Activated naive CD8-positive, alpha-beta T cell treated with anti-CD3 and anti-CD28 coated beads, Interleukin-2, amount 10 ng/mL, durations not matched to agents 7 days and 5 days (primary cell): ENCODE results near the gene PLXNB1. TPM values are rescaled to one million over a fixed set of nuclear protein-coding genes. Genes with fewer than 3 reads are reported as not detected.

Experiments used
- ATAC-seq: fragments of 150-1000 bp; cut with Tn5 transposase; one replicate; pipeline ENCODE4 v1.10.0; 2021; ENCODE audit warnings: low read depth, moderate library complexity
- POLR2A ChIA-PET: fragments of 350-600 bp; sonication (Branson Sonifier 250); formaldehyde crosslinking; loops from one replicate; lab custom pipeline; 2021; ENCODE audit warnings: antibody characterized with exemption; lab: Charles Lee
- DNase-seq: peaks from one replicate; pipeline ENCODE4 v3.0.0; 2021
- H3K27ac Mint-ChIP-seq: one replicate; pipeline ENCODE4 v1.8.0; 2022; ENCODE audit warnings: mild to moderate bottlenecking, mixed read lengths
- H3K27me3 Mint-ChIP-seq: one replicate; pipeline ENCODE4 v1.8.0; 2022; ENCODE audit warnings: mild to moderate bottlenecking, moderate library complexity, mixed read lengths
- H3K36me3 Mint-ChIP-seq: one replicate; pipeline ENCODE4 v1.8.0; 2021; ENCODE audit warnings: mild to moderate bottlenecking, mixed read lengths
- H3K4me1 Mint-ChIP-seq: one replicate; pipeline ENCODE4 v1.8.0; 2021; ENCODE audit warnings: mixed read lengths
- H3K4me3 Mint-ChIP-seq: one replicate; pipeline ENCODE4 v1.8.0; 2022; ENCODE audit warnings: mild to moderate bottlenecking, moderate library complexity, mixed read lengths
- H3K9me3 Mint-ChIP-seq: one replicate; pipeline ENCODE4 v1.8.0; 2021; ENCODE audit warnings: mixed read lengths
- total RNA-seq, 2 experiments: library from RNA; stranded (reverse); gene quantifications; one replicate each; pipeline ENCODE4 v1.2.3, GENCODE V29; 2021

The PLXNB1 gene
- total RNA-seq, 2 experiments from 2014 or later = 4.5 to 6.2 TPM

DNA sequence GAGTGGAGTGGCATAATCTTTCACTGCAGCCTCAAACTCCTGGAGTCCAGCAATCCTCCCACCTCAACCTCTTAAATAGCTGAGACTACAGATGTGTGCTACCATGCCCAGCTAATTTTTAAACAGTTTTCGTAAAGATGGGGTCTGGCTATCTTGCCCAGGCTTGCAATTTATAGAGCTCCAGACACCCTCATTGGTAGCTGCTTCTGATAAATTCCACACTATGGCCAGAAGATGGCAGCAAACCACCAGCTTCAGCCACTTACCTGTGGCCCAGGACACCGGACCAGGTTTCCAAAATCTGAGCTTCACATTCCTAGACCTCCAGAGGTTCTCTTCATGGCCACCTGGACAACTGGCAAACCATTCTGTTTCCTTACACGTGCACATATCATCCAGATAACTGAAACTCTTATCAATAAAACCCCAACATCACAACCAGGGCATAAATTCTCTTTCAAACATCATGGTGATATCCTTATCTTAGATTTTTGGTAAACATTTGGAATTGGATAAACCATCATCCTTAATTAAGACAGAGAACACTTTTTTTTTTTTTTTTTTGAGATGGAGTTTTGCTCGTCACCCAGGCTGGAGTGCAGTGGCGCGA, 29.0 kb downstream of the PLXNB1 start:
- H3K4me1 Mint-ChIP-seq = peaks cover 1% of the 10 kb centered on the region
- no peak overlapping the region for H3K27ac Mint-ChIP-seq
- POLR2A ChIA-PET = interaction anchor here (0.5 to 1.7 kb wide), 4 partner anchors 35 to 151 kb away, joined by 4 to 9 read pairs (median 4); partner anchors contain the start of gene CCDC51
- ATAC-seq = peak; percentile 67
- DNase-seq = peak; percentile 46
- no peaks in the 10 kb centered on the region for H3K9me3 Mint-ChIP-seq
- H3K36me3 Mint-ChIP-seq = no peaks in the 10 kb centered on the region
- peaks cover 2% of the 10 kb centered on the region for H3K27me3 Mint-ChIP-seq
- H3K4me3 Mint-ChIP-seq = no peak overlapping the region

DNA sequence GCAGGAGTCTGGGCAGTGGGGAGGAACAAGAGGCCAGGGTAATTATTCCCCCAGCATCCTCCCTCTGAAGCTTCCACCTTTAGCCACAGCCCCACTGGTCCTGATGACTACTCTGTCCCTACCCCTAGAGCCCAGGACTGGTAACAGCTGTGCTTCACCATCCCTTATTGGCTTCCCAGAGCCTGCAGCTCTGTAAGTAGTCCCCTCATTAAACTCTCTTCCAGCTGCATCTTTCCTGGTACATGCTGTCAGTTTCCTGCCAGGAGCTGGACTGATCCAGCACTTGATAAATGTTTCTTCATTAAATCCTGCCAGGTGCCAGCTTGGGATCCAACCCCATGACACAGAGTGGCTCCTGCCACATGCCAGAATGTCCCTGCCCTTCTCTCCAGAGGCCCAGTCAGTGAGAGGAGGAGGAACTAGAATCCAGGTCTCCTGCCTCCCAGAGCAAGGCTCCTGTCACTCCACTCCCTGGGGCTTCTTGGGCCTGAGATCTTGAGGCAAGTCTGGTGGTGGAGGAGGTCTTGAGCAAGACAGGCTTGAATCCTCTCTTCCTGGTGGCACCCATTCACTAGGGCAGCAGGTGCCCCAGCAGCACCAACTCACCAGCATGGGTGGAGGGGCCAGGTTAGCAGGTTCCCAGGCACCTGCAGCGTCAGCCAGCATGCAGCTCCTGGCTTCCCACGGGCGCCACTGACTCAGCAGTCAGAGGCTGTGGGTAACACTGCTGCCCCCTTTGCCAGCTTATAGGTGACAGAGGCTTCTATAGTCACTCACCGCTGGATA, 30.3 kb downstream of the PLXNB1 start:
- Mint-ChIP-seq H3K4me3 (no peak overlapping the region), H3K9me3 (no peaks in the 10 kb centered on the region), H3K36me3 (no peaks in the 10 kb centered on the region), H3K27ac (no peak overlapping the region), H3K27me3 (peaks cover 8% of the 10 kb centered on the region), H3K4me1 (peaks cover 1% of the 10 kb centered on the region)
- ATAC-seq = no peak
- DNase-seq = no peak
- POLR2A ChIA-PET = interaction anchor here (1.7 kb wide), 1 partner anchor 36 kb away, joined by 9 read pairs; no protein-coding TSS in a partner anchor

DNA sequence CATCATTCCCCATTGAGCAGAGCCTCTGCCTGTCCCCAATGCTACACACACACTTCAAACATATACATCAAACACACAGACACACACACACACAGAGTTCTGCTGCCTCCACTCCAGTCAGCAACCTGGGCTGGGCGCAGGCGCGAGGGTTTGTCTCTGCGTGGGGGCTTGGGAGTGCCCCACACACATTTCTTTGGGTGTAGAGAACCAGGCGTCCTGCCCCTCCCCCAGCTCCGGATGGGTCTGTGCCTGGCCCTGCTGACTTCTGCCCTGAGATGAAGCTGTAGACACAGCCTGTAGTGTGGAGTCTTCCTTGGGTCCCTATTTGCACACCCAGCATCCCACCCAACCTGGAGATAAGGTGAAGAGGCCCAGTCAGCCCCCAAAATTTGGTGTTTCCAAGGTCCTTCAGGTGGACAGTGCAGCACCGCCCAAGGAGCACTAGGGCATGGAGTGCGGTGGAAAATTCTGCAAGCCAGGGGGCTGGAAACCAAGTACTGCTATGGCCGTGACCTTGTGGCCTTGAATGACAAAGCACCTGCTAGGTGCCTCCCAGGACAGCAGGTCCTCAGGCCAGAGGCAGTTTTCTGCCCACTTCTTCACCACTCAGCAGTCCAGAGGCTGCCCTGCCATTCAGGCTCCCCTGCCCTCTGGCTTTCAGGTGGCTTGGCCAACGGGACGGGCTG, 31.0 kb downstream of the PLXNB1 start:
- Mint-ChIP-seq H3K27me3 (peaks cover 10% of the 10 kb centered on the region), H3K4me3 (no peak overlapping the region), H3K4me1 (peaks cover 1% of the 10 kb centered on the region), H3K36me3 (no peaks in the 10 kb centered on the region), H3K27ac (no peak overlapping the region), H3K9me3 (no peaks in the 10 kb centered on the region)
- no peak for ATAC-seq
- POLR2A ChIA-PET = no interaction called here
- DNase-seq = no peak

DNA sequence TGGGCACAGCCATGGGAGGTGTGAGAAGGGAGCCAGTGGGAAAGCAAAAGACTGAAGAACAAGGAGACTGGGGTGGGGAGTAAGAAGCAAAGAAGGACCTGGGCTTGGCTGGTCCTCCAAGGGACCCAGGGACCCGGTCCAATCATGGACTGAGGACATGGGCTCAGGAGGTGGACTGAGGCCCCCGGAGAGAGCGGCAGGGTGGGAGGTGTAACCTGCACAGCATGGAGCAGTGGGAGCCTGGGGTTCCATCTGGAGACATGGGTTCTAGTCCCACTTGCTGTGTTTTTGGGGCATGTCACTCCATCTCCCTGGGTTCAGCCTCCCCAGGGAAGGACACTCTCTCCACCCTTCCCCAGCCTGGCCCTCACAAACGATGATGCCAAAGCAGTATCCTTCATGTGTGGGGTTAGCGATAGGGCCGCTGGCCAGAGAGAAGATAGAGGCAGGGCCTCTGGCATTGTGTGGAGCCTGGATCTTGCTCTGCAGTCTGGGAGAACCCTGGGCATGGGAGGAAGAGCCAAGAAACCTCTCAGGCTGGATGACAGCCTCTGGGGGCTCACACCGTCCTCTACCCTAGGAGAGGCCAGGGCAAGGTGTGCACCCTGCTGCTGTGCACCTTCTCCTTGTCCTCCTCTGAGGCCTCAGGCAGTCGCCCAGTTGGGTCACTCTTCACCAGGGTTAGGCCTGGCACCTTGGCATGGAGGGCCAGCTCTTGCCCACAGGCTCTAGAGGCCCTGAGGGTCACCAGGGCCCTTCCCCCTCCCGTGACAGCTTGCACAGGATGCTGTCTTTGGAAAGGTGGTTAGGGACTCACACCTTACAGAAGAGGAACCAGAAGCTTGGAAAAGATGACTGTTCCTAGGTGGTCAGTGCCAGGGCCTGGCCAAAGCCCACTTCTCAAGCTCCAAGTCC, 31.9 kb downstream of the PLXNB1 start:
- POLR2A ChIA-PET = no interaction called here
- H3K36me3 Mint-ChIP-seq = no peaks in the 10 kb centered on the region
- H3K9me3 Mint-ChIP-seq = no peaks in the 10 kb centered on the region
- H3K4me3 Mint-ChIP-seq = no peak overlapping the region
- H3K4me1 Mint-ChIP-seq = peaks cover 1% of the 10 kb centered on the region
- no peak for ATAC-seq
- no peak for DNase-seq
- H3K27ac Mint-ChIP-seq = no peak overlapping the region
- H3K27me3 Mint-ChIP-seq = peaks cover 10% of the 10 kb centered on the region

DNA sequence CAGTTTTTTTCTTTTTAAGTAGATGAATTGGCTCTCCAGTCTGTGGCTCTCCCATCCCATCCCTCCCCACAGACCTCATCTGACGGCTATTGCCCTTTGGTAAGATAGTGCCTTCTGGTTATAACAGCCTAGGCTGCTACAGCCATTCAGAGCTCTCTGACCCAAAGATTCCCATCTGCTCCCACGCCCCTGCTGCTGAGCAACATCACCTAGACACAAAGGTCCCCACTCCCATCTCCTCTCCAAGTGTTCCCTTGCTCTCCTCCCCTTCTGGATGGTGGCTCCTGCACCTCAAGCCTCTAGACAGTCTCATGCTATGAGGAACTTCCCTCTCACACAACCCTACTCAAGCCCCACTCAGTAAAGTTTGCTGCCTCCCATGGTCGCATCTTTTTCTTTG, 34.2 kb downstream of the PLXNB1 start:
- POLR2A ChIA-PET = no interaction called here
- Mint-ChIP-seq H3K4me3 (no peak overlapping the region), H3K9me3 (no peaks in the 10 kb centered on the region), H3K27me3 (peaks cover 11% of the 10 kb centered on the region), H3K27ac (no peak overlapping the region), H3K36me3 (no peaks in the 10 kb centered on the region), H3K4me1 (no peaks in the 10 kb centered on the region)
- no peak for DNase-seq
- ATAC-seq = no peak

GRCh38 chr3:48394391-48394790, 35.5 kb downstream of the PLXNB1 start:
- ATAC-seq (no peak), DNase-seq (no peak)
- Mint-ChIP-seq H3K9me3 (no peaks in the 10 kb centered on the region), H3K27ac (no peak overlapping the region), H3K27me3 (peaks cover 15% of the 10 kb centered on the region), H3K4me1 (no peaks in the 10 kb centered on the region), H3K4me3 (no peak overlapping the region), H3K36me3 (no peaks in the 10 kb centered on the region)
- POLR2A ChIA-PET = no interaction called here

DNA sequence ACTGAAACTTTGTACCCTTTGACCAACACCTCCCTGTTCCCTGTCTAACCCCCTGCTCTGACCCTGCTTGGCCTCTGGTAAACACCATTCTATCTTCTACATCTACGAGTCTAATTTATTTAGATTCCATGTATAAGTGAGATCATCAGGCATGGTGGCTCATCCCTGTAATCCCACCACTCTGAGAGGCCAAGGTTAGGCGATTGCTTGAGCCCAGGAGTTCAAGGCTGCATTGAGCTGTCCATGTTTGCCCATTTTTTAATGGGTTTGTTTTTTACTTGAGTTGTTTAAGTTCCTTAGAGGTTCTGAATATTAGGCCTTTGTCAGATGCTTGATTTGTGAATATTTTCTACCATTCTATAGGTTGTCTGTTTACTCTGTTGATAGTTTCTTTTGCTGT, 40.9 kb downstream of the PLXNB1 start:
- H3K27me3 Mint-ChIP-seq = peaks cover 38% of the 10 kb centered on the region
- H3K4me3 Mint-ChIP-seq = no peak overlapping the region

GRCh38 chr3:48387634-48388033, 42.3 kb downstream of the PLXNB1 start:
- no peak for ATAC-seq

More for the DNA sequence above, 40.9 kb downstream of the PLXNB1 start:
- H3K27ac Mint-ChIP-seq = no peak overlapping the region
- no peaks in the 10 kb centered on the region for H3K9me3 Mint-ChIP-seq
- no peaks in the 10 kb centered on the region for H3K4me1 Mint-ChIP-seq
- POLR2A ChIA-PET = no interaction called here
- ATAC-seq (no peak), DNase-seq (no peak)
- no peaks in the 10 kb centered on the region for H3K36me3 Mint-ChIP-seq

GRCh38 chr3:48372862-48373435, 56.9 kb downstream of the PLXNB1 start:
- Mint-ChIP-seq H3K27ac (no peak overlapping the region), H3K4me3 (no peak overlapping the region), H3K36me3 (no peaks in the 10 kb centered on the region), H3K4me1 (no peaks in the 10 kb centered on the region), H3K9me3 (no peaks in the 10 kb centered on the region), H3K27me3 (peaks cover 2% of the 10 kb centered on the region)
- no peak for DNase-seq
- POLR2A ChIA-PET = no interaction called here
- no peak for ATAC-seq

More at GRCh38 chr3:48387634-48388033, 42.3 kb downstream of the PLXNB1 start:
- no peak for DNase-seq
- Mint-ChIP-seq H3K4me1 (no peaks in the 10 kb centered on the region), H3K36me3 (no peaks in the 10 kb centered on the region), H3K27ac (no peak overlapping the region), H3K27me3 (peaks cover 46% of the 10 kb centered on the region), H3K9me3 (no peaks in the 10 kb centered on the region), H3K4me3 (no peak overlapping the region)
- POLR2A ChIA-PET = no interaction called here

DNA sequence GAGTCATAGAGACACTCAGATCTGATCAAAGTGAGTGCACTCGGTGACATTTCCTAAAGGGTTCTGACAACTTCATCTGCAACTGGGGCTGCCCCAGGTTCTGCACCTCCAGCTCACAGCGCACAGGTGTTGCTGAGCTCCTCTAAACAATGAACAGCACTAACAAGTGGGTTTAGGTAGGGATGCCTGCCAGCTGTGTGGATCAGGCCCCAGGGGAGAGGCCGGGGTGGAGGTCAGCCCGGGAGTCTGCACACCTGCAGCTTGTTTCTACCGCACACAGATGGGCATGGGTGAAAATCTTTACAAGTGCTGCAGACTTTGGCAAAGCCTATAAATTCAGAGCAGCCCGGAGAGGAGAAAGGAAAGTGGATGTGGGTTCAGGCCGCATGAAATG, 57.5 kb downstream of the PLXNB1 start:
- no peaks in the 10 kb centered on the region for H3K9me3 Mint-ChIP-seq
- no peaks in the 10 kb centered on the region for H3K36me3 Mint-ChIP-seq
- no peak overlapping the region for H3K4me3 Mint-ChIP-seq
- ATAC-seq = no peak
- peaks cover 2% of the 10 kb centered on the region for H3K27me3 Mint-ChIP-seq
- H3K4me1 Mint-ChIP-seq = no peaks in the 10 kb centered on the region
- no peak for DNase-seq
- POLR2A ChIA-PET = no interaction called here
- H3K27ac Mint-ChIP-seq = no peak overlapping the region

DNA sequence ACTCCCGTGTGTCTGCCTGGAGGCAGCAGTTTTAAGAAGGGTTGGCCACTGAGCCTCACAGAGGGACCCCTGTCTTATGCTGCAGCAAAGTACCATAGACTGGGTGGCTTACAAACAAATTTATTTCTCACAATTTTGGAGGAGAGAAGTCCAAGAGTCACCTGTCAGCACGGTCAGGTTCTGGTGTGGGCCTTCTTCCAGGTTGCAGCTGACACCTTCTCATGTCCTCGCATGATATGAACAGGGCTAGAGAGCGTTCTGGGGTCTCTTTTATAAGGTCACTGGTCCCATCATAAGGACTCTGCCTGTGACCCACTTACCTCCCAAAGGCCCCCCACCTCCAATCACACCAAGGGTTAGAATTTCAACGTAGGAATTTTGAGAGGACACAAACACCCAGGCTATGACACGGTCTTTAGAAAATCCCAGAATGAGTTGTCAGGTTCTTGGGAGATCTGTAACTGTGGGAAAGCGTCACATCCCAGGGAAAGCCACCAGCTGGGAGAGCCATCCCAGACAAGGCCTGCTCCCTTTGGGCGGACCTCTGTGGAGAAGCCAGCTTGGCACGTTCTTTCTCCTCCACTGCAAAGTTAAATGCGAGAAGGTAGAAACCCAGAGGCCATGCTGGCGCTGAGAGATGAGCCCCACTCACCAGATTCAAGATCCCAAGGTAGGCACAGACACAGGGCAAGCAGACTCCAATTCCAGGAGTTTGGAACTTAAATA, 58.1 kb downstream of the PLXNB1 start, which contains the start of gene FBXW12:
FBXW12 (plus strand) TSS at position 569 of the 726 bp plus-strand sequence. CDS start 549 bp downstream, outside the sequence.
- H3K4me3 Mint-ChIP-seq = no peak within 1 kb of the TSS
- H3K27me3 Mint-ChIP-seq = peaks cover 2% of the 10 kb centered on the region
- DNase-seq (no peak), ATAC-seq (no peak)
- H3K9me3 Mint-ChIP-seq = no peaks in the 10 kb centered on the region
- H3K27ac Mint-ChIP-seq = no peak within 1 kb of the TSS
- H3K36me3 Mint-ChIP-seq = no peaks in the 10 kb centered on the region
- no peaks in the 10 kb centered on the region for H3K4me1 Mint-ChIP-seq
- POLR2A ChIA-PET = no interaction called here

GRCh38 chr3:48370333-48370713, 59.6 kb downstream of the PLXNB1 start:
- H3K9me3 Mint-ChIP-seq = no peaks in the 10 kb centered on the region
- H3K27me3 Mint-ChIP-seq = peaks cover 4% of the 10 kb centered on the region
- H3K27ac Mint-ChIP-seq = no peak overlapping the region
- no peaks in the 10 kb centered on the region for H3K36me3 Mint-ChIP-seq
- no peaks in the 10 kb centered on the region for H3K4me1 Mint-ChIP-seq
- H3K4me3 Mint-ChIP-seq = no peak overlapping the region
- DNase-seq (no peak), ATAC-seq (no peak)
- POLR2A ChIA-PET = no interaction called here
